GM21825 (cell line): ENCODE measurements around the gene LMO7.

Experiments used
- ATAC-seq: cut with Tn5 transposase; IDR thresholded peaks from one replicate; pipeline ENCODE4 v1.9.1; 2021; ENCODE audit warnings: mild to moderate bottlenecking, moderate library complexity; ENCODE audit not compliant: unreplicated experiment

LMO7 gene

DNA sequence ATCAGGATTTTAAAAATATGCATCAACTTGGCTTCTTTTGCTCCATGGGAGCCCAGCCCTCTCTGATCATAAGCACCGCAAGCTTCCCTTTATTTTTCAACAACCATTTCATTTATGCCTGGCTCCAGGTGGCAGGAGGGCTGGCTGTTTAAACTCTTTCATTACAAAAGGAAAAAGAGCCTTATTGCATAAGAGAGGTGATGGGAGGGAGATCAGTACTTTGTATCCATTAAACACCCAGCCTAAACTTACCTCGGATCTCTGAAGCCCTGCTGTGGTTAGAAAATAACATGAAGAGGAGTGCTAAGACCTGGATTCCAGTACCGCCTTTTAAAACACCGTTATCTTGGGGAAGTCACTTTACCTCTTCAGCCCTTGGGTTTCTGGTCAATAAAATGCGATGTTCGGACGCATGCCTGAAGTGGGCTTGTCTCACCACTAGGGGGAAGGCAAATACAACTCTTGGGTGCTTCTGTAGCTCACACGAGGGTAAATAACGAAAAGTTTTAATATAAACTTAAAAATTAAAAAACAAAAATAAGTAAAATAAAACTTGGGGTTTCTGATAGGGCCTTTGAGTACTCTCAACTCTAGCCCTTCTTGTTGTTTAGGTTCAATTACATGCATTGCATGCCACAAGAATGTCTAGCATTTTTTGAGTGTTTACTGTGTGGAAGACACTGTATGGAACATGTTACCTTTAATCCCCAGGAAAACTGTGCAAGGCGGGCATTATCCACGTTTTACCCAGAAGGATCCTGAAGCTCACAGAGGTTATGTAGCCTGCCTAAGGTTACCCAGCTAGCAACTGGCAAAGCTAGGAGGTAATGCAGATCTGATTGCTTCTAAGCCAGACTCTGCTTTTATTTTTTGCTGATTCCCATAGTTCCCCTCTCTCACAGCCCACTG lies 240.3 kb downstream of the LMO7 start:
- ATAC-seq: peak; percentile 96

DNA sequence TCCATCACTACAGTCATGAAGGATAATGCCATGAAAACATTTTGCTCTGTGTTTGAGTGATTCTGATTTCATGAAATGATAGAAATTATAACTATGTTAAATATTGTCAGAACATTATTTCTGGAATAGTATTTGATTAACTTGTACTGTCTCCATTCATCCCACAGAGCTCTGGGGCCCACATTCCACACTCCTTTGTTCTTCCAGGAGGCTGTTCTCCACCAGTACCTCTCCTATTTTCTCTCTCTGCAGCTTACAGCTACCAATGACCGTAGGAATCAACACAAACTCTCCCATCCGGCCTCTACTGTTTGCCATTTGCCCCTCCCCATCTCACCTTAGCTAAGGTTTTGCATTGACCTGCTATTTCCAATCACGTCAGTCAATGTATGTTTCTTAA lies 240.9 kb downstream of the LMO7 start:
- no peak for ATAC-seq

DNA sequence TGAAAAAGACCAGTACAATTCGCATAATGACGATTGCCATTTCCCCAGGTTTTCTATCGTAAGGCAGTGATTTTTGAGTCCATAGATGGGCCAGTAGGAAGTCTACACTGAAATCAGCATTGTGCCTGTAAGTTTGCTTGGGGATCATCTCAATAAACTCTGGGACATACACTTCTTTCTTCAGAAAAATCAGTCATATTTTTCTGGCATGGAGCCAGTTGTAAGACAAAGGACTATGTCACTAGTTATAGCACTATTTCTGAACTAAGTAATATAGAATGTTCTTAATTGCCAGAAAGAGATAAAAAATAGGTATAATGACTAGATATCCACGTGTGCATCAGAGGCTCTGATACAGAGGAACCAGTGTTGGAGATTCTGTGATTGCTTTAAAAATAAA lies 243.5 kb downstream of the LMO7 start:
- no peak for ATAC-seq

DNA sequence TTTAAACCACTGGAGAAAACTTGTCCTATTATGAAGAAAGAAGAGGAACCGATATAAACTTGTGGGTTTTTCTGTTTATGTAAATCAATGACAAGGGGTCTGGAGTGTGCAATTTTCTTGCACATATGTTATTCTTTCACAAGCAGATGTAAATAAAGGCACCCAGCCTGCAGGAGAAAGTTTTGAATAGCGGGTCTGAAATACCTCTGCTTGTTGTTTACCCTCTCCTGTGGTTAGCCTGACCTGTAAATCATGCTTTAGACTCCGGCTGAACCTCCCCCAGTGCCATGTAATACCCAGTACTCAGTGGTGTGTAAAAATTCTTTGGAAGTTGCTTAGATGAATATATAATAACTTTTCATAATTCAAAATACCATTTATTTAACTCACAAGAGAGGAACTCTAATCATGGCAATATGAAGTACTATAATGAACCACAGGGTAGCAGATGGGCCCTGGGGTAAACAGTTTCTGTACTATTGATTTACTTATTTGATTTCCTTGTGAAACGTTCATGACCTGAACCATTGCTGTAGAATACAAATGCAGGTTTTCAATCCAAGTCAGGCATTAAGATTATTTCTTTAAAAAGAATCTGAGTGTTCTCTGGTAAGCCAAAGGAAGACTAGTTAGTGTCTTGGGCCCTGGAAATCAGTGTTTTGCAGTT lies 245.1 kb downstream of the LMO7 start:
- ATAC-seq: no peak

DNA sequence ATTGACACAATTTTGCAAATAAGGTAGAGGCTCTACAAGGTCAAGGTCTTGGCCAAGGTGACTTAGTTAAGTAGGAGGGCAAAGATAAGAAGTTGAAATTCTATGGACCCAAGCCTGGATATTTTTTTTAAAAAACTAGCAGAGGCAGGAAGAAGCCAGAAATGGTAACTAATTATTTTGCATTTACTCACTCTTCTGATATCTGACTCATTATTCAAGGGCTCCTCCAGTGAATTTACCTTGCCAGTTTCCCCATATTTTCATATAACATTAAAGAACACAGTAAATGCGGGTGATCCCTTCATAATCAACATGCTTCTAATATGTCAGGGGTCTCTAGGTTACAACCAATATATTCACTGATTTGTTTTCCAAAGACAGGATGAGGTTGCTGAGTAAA lies 246.1 kb downstream of the LMO7 start:
- ATAC-seq: no peak

DNA sequence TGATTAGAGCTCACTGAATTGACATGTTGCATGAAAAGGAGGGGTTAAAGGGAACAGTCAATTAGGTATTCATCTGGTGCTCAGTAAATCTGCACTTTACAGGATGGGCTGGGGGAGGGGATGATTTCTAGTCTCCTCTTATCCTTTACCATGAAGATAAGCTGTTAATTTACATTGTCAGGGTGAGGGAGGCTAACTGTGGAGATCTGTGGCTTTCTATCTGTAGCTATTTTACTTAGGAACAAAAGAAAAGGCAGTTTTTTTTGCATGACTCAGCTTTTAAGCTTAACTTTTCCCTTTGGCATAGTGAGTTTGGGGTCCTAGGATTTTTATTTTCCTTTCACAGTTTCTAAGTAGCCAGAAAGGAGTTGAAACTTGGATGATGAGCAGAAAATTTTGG lies 253.3 kb downstream of the LMO7 start:
- ATAC-seq: no peak

DNA sequence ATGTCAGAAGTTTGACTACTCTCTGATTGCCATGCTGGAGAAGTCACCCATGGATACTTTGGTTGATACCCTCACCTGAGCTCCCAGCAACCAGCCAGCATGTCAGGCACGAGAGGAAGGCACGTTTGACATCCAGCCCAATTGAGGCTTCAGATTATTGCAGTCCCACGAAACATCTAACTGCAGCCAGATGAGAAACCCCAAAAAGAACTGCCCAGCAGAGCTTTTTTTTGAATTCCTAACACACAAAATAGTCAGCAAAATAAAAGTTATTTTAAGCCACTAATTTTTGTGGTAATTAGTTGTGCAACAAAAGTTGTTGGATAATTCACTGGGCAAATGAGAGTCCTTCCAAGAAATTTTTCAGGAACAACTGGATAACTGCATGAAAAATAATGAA lies 259.0 kb downstream of the LMO7 start:
- no peak for ATAC-seq

DNA sequence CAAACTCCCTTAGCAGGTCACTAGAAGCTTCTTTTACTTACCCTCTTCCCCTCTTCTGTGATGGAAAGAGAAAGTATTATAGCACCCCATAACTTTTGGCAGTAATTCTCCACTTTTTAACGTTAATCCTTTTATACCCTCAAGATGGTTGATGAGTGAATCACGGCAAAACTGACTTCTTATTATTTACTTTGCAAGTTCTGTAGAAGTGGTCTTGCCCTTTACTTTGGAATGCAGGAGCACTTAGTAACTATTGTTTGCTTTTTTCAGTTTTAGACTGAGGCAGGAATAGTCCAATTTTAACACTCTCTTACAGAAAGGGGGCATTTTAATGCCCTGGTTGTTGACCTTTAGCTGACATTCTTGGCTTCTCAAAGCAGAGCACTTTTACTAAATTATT lies 260.1 kb downstream of the LMO7 start:
- ATAC-seq: no peak

DNA sequence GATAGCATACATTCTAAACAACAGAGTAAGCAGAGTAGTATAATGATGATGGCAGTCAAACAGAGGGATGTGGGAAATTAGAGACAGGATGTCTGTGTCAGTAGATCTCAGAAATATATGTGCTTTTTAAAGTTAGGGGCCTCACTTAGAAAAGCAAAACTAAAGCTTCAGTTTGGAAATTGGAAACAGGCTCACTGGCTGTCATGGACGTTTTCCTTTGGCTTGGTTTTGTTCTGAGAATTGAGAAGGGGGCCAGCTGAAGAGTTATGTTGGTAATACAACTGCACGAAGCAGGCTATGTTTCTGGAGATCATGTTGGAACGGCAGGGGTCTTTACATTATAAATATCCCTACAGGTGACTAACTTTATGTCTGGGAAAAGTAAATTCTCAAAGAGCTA lies 261.3 kb downstream of the LMO7 start:
- ATAC-seq: no peak

DNA sequence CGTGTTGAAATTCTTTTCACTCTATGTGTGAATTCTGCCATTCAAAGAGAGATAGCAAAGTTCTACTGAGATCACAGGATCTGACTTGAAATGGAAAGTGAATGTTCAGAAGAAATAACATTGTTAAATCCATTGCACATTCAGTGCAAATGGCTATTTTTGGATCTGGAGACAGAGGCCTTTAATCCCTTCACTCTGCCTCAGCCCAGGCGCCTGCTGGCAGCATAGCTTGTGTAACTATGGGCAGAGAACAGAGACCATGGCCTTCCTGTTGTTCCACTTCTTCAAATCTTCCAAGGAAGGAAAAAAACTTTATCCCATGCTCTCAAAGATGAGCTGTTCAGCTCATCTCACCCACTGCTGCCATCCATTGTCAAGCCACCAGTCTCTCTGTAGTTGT lies 265.4 kb downstream of the LMO7 start:
- no peak for ATAC-seq

DNA sequence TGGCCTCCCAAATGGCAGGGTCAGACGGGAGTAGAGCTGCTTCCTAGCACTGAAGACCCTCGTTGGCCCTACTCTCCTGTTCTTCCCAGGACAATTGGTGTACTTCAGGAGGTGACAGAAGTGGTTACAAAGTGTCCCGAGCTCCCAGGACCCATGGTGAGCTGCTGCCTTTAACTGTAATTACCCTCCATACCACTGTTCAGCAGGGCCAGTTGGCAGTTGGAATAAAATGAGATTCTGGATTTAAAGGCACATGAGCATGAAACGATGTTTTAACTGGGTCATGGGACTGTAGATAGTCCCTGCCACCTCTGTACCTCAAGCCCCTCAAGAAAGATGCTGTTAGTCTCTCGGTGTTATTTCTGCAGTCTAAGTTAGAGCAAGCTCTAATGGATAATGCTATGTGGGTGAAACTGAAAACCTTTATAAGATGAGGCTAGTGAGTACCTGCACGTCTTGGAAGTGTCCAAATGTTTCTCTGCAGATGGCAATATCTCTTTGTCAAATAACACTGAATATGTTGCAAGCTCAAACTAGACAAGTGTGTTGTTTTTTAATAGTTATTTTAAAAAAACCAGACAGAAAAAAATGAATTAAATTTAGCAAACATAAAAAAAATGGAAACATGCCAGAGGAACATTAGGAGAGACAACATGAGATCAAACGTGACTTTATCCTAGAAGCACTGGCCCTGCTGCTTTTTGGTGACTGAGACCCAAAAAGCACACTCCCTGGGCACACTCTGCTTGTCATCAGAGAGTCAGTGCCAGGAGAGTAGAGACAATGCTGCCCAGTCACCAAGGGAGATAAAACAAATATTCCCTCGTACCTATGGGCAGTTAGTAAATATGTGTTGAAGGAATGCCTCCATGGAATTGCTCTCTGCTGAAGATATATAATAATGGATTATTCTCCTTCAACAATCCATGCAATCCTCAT lies 266.3 kb downstream of the LMO7 start:
- no peak for ATAC-seq

DNA sequence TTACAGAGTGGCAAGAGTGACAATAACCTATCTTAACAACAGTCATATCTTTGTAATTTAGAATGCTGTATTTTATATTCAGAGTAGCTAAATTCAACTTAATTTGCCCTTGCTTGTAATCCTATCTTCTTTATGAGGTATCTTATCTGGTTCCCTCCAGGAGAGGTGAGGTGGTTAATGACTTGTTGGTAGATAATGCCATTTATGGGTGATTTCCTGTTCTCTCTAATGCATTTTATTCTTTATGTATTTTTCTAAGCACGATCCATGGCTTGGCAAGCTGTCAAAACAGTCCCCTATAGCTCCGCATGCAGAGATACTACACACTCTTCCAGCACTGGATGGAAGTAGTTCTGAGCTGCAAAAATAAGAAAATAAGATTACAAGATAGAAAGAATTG lies 267.9 kb downstream of the LMO7 start:
- ATAC-seq: no peak

DNA sequence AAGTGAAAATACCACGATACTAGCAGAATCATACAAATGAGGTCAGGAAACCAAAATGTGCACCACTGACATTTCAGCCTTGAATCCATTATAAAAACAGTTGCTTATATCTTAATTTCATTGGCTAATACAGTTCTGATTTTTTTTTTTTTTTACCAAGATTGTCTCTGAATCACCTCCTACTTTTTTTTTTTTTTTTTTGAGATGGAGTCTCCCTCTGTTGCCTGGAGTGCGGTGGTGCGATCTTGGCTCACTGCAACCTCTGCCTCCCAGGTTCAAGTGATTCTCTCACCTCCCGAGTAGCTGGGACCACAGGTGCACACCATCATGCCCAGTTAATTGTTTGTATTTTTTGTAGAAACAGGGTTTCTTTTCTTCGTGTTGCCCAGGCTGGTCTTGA lies 270.2 kb downstream of the LMO7 start:
- ATAC-seq: no peak

DNA sequence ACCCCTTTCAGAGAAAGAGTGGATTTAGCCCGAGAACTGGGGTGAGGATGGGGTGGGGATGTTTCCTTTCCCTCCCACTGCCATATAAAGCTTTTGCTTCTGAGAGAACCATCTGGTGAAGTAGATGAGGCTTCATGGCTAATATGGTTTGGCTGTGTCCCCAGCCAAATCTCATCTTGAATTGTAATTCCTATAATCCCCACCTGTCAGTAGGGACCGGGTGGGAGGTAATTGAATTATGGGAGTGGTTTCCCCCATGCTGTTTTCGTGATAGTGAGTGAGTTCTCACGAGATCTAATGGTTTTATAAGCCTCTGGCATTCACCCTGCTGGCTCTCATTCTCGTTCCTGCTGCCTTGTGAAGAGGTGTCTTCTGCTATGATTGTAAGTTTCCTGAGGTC lies 270.9 kb downstream of the LMO7 start:
- ATAC-seq: no peak

DNA sequence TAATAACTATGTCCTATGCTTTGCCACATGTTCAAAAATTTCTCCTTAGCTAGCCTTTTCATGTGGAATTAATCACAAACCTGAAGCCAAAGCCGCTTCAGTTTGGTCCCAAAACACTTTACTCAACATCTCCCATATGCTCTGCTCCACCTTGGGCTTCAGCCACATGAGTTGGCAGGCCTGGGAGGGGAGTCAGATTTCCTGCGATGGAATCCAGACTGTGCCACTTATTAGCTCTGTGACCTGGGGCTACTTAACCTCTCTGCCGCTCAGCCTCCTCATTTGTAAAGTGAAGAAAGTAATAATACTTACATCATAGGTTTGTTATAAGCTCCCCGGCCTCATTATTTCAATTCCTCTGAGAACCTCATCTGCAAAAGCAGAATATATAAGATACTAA lies 272.0 kb downstream of the LMO7 start:
- ATAC-seq: no peak
